Esophagus (tissue), 2 donors: ENCODE data around the gene SCN5A. TPM values are rescaled to one million over a fixed set of nuclear protein-coding genes. Genes with fewer than 3 reads are reported as not detected.

Experiments
- H3K27ac ChIP-seq, 2 donors: one replicate each; pipeline ENCODE4 v1.5.1; 2013; ENCODE audit warnings: low read depth in 2 of 2, mild to moderate bottlenecking in 2 of 2, inconsistent platforms in 1 of 2, low read length in 1 of 2, moderate library complexity in 1 of 2
- H3K27me3 ChIP-seq, 2 donors: one replicate each; pipeline ENCODE4 v1.6.1; 2013; ENCODE audit warnings: low read length in 2 of 2, control low read depth in 1 of 2, mild to moderate bottlenecking in 1 of 2; ENCODE audit not compliant: insufficient read depth in 2 of 2, control insufficient read depth in 1 of 2
- H3K36me3 ChIP-seq, 2 donors: one replicate each; pipeline ENCODE4 v1.6.1; 2013; ENCODE audit warnings: low read length in 1 of 2; ENCODE audit not compliant: control insufficient read depth in 2 of 2, insufficient read depth in 2 of 2
- H3K4me1 ChIP-seq, 2 donors: one replicate each; pipeline ENCODE4 v1.6.1; 2013; ENCODE audit warnings: low read length in 1 of 2; ENCODE audit not compliant: control insufficient read depth in 2 of 2, insufficient read depth in 2 of 2
- H3K4me3 ChIP-seq, 2 donors: one replicate each; pipeline ENCODE4 v1.5.1; 2013; ENCODE audit warnings: low read length in 2 of 2, mild to moderate bottlenecking in 2 of 2, low read depth in 1 of 2, moderate library complexity in 1 of 2
- H3K9me3 ChIP-seq, 2 donors: one replicate each; pipeline ENCODE4 v1.6.1; 2013; ENCODE audit warnings: mild to moderate bottlenecking in 2 of 2, low read depth in 1 of 2, low read length in 1 of 2, moderate library complexity in 1 of 2; ENCODE audit not compliant: control insufficient read depth in 2 of 2, insufficient read depth in 1 of 2
- WGBS, 2 donors: extraction: QIAGEN DNeasy Blood & Tissue Kit; methylation state at CpG; one replicate each; pipeline ENCODE4 v1.1.7; 2013; 5-methylcytosine and 5-hydroxymethylcytosine counted together
- polyA plus RNA-seq, 2 donors: library from polyadenylated mRNA; stranded (reverse); fragments of 200-250 nt; gene quantifications; one replicate each; pipeline ENCODE4 v1.2.3, GENCODE V29; 2013
- donor health status: healthy with polysubstance abuse.
- donor health status: Bipolar disorder and iron deficiency.

SCN5A gene
- polyA plus RNA-seq, 2 donors, result 0.02 to 0.05 TPM

DNA sequence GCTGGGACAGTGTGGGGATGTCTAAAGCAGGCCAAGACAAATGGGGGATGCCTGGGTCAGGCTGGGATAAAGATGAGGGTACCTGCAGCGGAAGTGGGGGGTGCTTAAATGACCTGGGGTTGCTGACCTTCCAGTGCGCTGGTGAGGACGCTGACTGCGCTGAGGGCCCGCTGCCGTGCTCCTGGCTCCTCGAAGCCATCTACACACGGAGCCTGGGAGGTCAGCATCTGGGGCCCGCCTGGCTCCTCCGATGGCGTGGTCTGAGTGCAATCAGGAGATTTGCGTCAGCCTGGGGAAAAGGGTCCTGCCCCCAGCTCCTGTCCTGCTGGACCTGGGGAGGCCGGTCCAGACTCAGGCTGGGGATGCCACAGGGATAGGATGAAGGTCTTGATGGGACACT is 50.7 kb downstream of the SCN5A start:
- no peak overlapping the region for H3K27ac ChIP-seq
- no peaks in the 10 kb centered on the region for H3K9me3 ChIP-seq
- no peaks in the 10 kb centered on the region for H3K4me1 ChIP-seq
- no peaks in the 10 kb centered on the region for H3K27me3 ChIP-seq
- no peaks in the 10 kb centered on the region for H3K36me3 ChIP-seq
- no peak overlapping the region for H3K4me3 ChIP-seq
- WGBS, 2 donors, result 93 to 94% methylated on average over 13 of the region's 13 CpGs

GRCh38 chr3:38597502-38598060 is 51.9 kb downstream of the SCN5A start:
- no peaks in the 10 kb centered on the region for H3K4me1 ChIP-seq
- no peak overlapping the region for H3K4me3 ChIP-seq
- no peaks in the 10 kb centered on the region for H3K36me3 ChIP-seq
- no peaks in the 10 kb centered on the region for H3K27me3 ChIP-seq
- no peak overlapping the region for H3K27ac ChIP-seq
- no peaks in the 10 kb centered on the region for H3K9me3 ChIP-seq
- WGBS, 2 donors, result 90 to 93% methylated on average over 12 of the region's 12 CpGs

DNA sequence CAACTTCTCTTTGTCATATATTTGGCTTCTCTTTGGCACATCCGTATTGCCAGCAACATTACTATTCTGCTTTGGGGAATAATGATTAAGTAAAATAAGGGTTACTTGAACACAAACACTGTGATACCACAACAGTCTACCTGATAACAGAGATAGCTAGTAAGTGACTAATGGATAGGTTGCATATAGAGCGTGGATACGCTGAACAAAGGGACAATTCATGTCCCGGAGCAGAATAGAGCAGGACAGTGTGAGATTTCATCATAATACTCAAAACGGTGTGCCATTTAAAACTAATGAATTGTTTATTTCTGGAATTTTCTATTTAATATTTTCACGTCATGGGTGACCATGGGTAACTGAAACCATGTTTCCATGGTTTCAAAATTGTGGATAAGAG is 54.1 kb downstream of the SCN5A start:
- WGBS, 2 donors, result 75 to 78% methylated on average over 6 of the region's 6 CpGs
- H3K27me3 ChIP-seq, result no peaks in the 10 kb centered on the region
- H3K9me3 ChIP-seq, result no peaks in the 10 kb centered on the region
- no peak overlapping the region for H3K27ac ChIP-seq
- no peak overlapping the region for H3K4me3 ChIP-seq
- H3K4me1 ChIP-seq, result no peaks in the 10 kb centered on the region
- H3K36me3 ChIP-seq, result no peaks in the 10 kb centered on the region

- no peak overlapping the region for H3K4me3 ChIP-seq
- no peaks in the 10 kb centered on the region for H3K27me3 ChIP-seq
- no peaks in the 10 kb centered on the region for H3K4me1 ChIP-seq
- no peaks in the 10 kb centered on the region for H3K9me3 ChIP-seq
- H3K36me3 ChIP-seq, result no peaks in the 10 kb centered on the region
- no peak overlapping the region for H3K27ac ChIP-seq
- WGBS, 2 donors, result 72 to 73% methylated on average over 2 of the region's 2 CpGs
Measured at GRCh38 chr3:38590521-38590920, 59.0 kb downstream of the SCN5A start.

GRCh38 chr3:38588995-38589937 is 60.2 kb downstream of the SCN5A start:
- no peak overlapping the region for H3K27ac ChIP-seq
- no peaks in the 10 kb centered on the region for H3K36me3 ChIP-seq
- H3K9me3 ChIP-seq, result no peaks in the 10 kb centered on the region
- H3K4me3 ChIP-seq, result no peak overlapping the region
- H3K4me1 ChIP-seq, result no peaks in the 10 kb centered on the region
- 81 to 82% methylated on average over 20 of the region's 20 CpGs for WGBS, 2 donors
- no peaks in the 10 kb centered on the region for H3K27me3 ChIP-seq

DNA sequence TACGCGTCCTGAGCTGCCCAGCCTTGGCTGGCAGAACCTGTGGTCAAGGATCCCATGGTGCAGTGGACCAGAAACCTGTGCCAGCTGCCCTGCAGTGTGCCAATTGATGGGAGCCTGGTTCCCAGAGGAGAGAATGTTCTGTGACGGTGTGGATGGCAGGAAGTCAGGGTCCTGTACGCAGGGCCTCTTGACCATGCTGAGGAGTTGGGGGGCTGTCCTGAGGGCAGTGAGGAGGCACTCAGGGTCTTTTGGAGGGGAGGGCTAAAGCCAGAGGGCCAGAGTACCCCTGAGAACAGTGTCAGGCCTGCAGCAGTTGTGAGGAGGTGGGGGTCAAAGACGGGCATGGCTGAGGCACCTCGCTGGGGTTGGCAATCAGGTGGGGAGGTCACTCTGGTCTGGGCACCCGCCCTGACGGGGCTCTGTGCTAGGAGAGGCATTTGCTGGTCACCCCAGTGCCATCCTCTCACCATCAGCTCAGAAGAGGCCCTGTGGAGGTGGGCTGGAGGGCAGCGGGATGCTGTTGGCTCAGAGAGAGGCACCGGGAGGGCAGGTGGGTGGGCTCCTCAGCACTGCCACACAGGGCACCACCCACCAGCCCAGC is 61.0 kb downstream of the SCN5A start:
- H3K9me3 ChIP-seq, result no peaks in the 10 kb centered on the region
- H3K4me1 ChIP-seq, result no peaks in the 10 kb centered on the region
- H3K27ac ChIP-seq, result no peak overlapping the region
- WGBS, 2 donors, result 59% methylated on average over 10 of the region's 10 CpGs
- no peaks in the 10 kb centered on the region for H3K27me3 ChIP-seq
- no peaks in the 10 kb centered on the region for H3K36me3 ChIP-seq
- H3K4me3 ChIP-seq, result no peak overlapping the region

- Histone ChIP-seq H3K36me3 (no peaks in the 10 kb centered on the region), H3K27me3 (no peaks in the 10 kb centered on the region), H3K4me1 (no peaks in the 10 kb centered on the region), H3K9me3 (no peaks in the 10 kb centered on the region), H3K27ac (no peak overlapping the region), H3K4me3 (no peak overlapping the region)
- whole genome bisulfite sequencing, 2 donors, result 86 to 90% methylated on average over 7 of the region's 7 CpGs
Measured at GRCh38 chr3:38587548-38588131, 61.8 kb downstream of the SCN5A start.

- H3K27me3 ChIP-seq, result no peaks in the 10 kb centered on the region
- WGBS, 2 donors, result 86 to 91% methylated on average over 14 of the region's 14 CpGs
- H3K36me3 ChIP-seq, result no peaks in the 10 kb centered on the region
- no peaks in the 10 kb centered on the region for H3K9me3 ChIP-seq
- H3K4me1 ChIP-seq, result no peaks in the 10 kb centered on the region
- no peak overlapping the region for H3K27ac ChIP-seq
- no peak overlapping the region for H3K4me3 ChIP-seq
Measured at GRCh38 chr3:38586546-38587520, 62.7 kb downstream of the SCN5A start.
